Kidney epithelial cell (primary cell): ENCODE results near the gene KIAA1671. TPM values are rescaled to one million over a fixed set of nuclear protein-coding genes. Genes with fewer than 3 reads are reported as not detected.

Experiments
- DNase-seq: peaks from one replicate; pipeline ENCODE4 v3.0.0-alpha.2; 2010; ENCODE audit warnings: low read depth
- H3K27me3 ChIP-seq: 2 replicates; pipeline ENCODE4 v1.6.0; 2011; ENCODE audit warnings: low read length; ENCODE audit not compliant: control insufficient read depth, insufficient read depth
- H3K36me3 ChIP-seq: 2 replicates; pipeline ENCODE4 v1.5.1; 2011; ENCODE audit warnings: low read length; ENCODE audit not compliant: control insufficient read depth, insufficient read depth
- H3K4me3 ChIP-seq: 2 replicates; pipeline ENCODE4 v1.5.1; 2011; ENCODE audit warnings: low read depth, mild to moderate bottlenecking, control low read depth, low read length
- CTCF ChIP-seq: IDR thresholded peaks from 2 replicates; pipeline ENCODE4 v1.5.1; 2011; ENCODE audit warnings: mild to moderate bottlenecking, moderate library complexity, low read length, control low read depth, inconsistent platforms; ENCODE audit not compliant: insufficient read depth, poor library complexity, severe bottlenecking
- total RNA-seq: library from RNA; depleted of rRNA; stranded (reverse); fragments of >200 nt; gene quantifications from 2 replicates; pipeline ENCODE4 v1.2.3, GENCODE V29; 2015

Gene KIAA1671
- total RNA-seq, 1 donor from 2014 or later: 32.3 TPM

- Histone ChIP-seq H3K4me3 (no peak overlapping the region), H3K27me3 (no peaks in the 10 kb centered on the region), H3K36me3 (no peaks in the 10 kb centered on the region)
- no peak for TF ChIP-seq CTCF
- DNase-seq: no peak
These were observed 43.2 kb downstream of the KIAA1671 start for GRCh38 chr22:24995649-24996180.

GRCh38 chr22:24996420-24996952, 44.0 kb downstream of the KIAA1671 start:
- no peaks in the 10 kb centered on the region for H3K36me3 ChIP-seq
- no peak for TF ChIP-seq CTCF
- H3K4me3 ChIP-seq: no peak overlapping the region
- no peak for DNase-seq
- no peaks in the 10 kb centered on the region for H3K27me3 ChIP-seq

- no peaks in the 10 kb centered on the region for H3K36me3 ChIP-seq
- H3K27me3 ChIP-seq: no peaks in the 10 kb centered on the region
- DNase-seq: no peak
- TF ChIP-seq CTCF: no peak
- H3K4me3 ChIP-seq: no peak overlapping the region
These were observed 44.5 kb downstream of the KIAA1671 start for GRCh38 chr22:24997023-24997422.

- TF ChIP-seq CTCF: no peak
- no peaks in the 10 kb centered on the region for H3K27me3 ChIP-seq
- no peaks in the 10 kb centered on the region for H3K36me3 ChIP-seq
- DNase-seq: no peak
- no peak overlapping the region for H3K4me3 ChIP-seq
These were observed 48.2 kb downstream of the KIAA1671 start for GRCh38 chr22:25000686-25001085.

GRCh38 chr22:25002241-25002985, 49.9 kb downstream of the KIAA1671 start:
- DNase-seq: no peak

More at GRCh38 chr22:25002241-25002985, 49.9 kb downstream of the KIAA1671 start:
- Histone ChIP-seq H3K27me3 (no peaks in the 10 kb centered on the region), H3K4me3 (no peak overlapping the region), H3K36me3 (no peaks in the 10 kb centered on the region)
- TF ChIP-seq CTCF: no peak
